Panc1 (cell line): Measurements from ENCODE around the gene ZIC4. TPM values are rescaled to one million over a fixed set of nuclear protein-coding genes. Genes with fewer than 3 reads are reported as not detected.

Source experiments
- ATAC-seq: fragments of 200-7000 bp; cut with Tn5 transposase; 2 replicates; pipeline ENCODE4 v1.9.1; 2020; ENCODE audit warnings: mild to moderate bottlenecking, moderate library complexity
- BruUV-seq: library from RNA; stranded (reverse); fragments of 400-500 nt; replicated peaks from 2 replicates; lab custom pipeline; 2021; lab: Mats Ljungman, UMichigan
- CTCF ChIA-PET: fragments of 300-600 bp; sonication (Branson Sonifier 250); formaldehyde crosslinking; loops from one replicate; lab custom pipeline; 2022; ENCODE audit warnings: antibody characterized with exemption; lab: Charles Lee
- POLR2A ChIA-PET: fragments of 300-600 bp; sonication (Branson Sonifier 250); formaldehyde crosslinking; loops from one replicate; lab custom pipeline; 2022; ENCODE audit warnings: antibody characterized with exemption; lab: Charles Lee
- DNase-seq: peaks from one replicate; pipeline ENCODE4 v3.0.0-alpha.2; 2010; ENCODE audit warnings: low read depth, low spot score
- H3K27ac ChIP-seq: 2 replicates; pipeline ENCODE4 v1.5.1; 2011; ENCODE audit warnings: mild to moderate bottlenecking, low read length, inconsistent platforms
- H3K27me3 ChIP-seq: fragments of 200-500 bp; sonication (Bioruptor generic); 2 replicates; pipeline ENCODE4 v1.6.0; 2014; ENCODE audit warnings: low read length, inconsistent platforms; ENCODE audit not compliant: control insufficient read depth, insufficient read depth
- H3K36me3 ChIP-seq: fragments of 200-500 bp; sonication (Bioruptor generic); 2 replicates; pipeline ENCODE4 v1.5.1; 2014; ENCODE audit warnings: inconsistent platforms, mild to moderate bottlenecking, low read length, moderate library complexity; ENCODE audit not compliant: control insufficient read depth, insufficient read depth
- H3K4me1 ChIP-seq: 2 replicates; pipeline ENCODE4 v1.5.1; 2011; ENCODE audit warnings: inconsistent platforms, mild to moderate bottlenecking, low read length, moderate library complexity; ENCODE audit not compliant: control insufficient read depth, insufficient read depth
- H3K4me3 ChIP-seq, 2 experiments: 2 replicates each; pipeline ENCODE4 v1.5.1; 2011 to 2012; ENCODE audit warnings: low read depth in 2 of 2, low read length in 2 of 2, mild to moderate bottlenecking in 2 of 2, inconsistent platforms in 1 of 2, moderate library complexity in 1 of 2
- H3K9me3 ChIP-seq: fragments of 200-500 bp; sonication (Bioruptor generic); 2 replicates; pipeline ENCODE4 v1.5.1; 2014; ENCODE audit warnings: low read depth, mild to moderate bottlenecking, inconsistent platforms, low read length, moderate library complexity; ENCODE audit not compliant: control insufficient read depth, insufficient read depth
- POLR2AphosphoS5 ChIP-seq: IDR thresholded peaks from 2 replicates; pipeline ENCODE4 v1.6.1; 2012; ENCODE audit warnings: mild to moderate bottlenecking, low read depth, low read length, moderate library complexity
- SIN3A ChIP-seq: IDR thresholded peaks from 2 replicates; pipeline ENCODE4 v1.6.1; 2012; ENCODE audit warnings: low read depth, mild to moderate bottlenecking, low read length, moderate library complexity, borderline replicate concordance; ENCODE audit not compliant: insufficient read depth
- TCF7L2 ChIP-seq: IDR thresholded peaks from 2 replicates; pipeline ENCODE4 v1.6.1; 2011; ENCODE audit warnings: mild to moderate bottlenecking, low read depth, low read length, inconsistent platforms
- in situ Hi-C: cut with HindIII; loops from 2 replicates; pipeline ENCODE4 v1.10.0; 2016; ENCODE audit warnings: low sequenced_read_pairs, low pct_unique_long_range_greater_than_20kb
- intact Hi-C: fragments of 100-400 bp; cut with micrococcal nuclease; formaldehyde crosslinking; loops from one replicate; pipeline ENCODE4 v1.10.0; 2022; ENCODE audit not compliant: unreplicated experiment
- total RNA-seq: library from RNA; stranded (reverse); gene quantifications from one replicate; pipeline ENCODE4 v1.2.1, GENCODE V29; 2021; ENCODE audit not compliant: unreplicated experiment
- TF ChIP-seq, protein P1 (sequence below): fragments of 450-650 bp; IDR thresholded peaks from 2 replicates; pipeline ENCODE4 v1.5.1; 2017; ENCODE audit warnings: mild to moderate bottlenecking
- TF ChIP-seq, protein P2 (sequence below), 2 experiments: IDR thresholded peaks; 2 replicates each; pipeline ENCODE4 v1.6.1; 2011 to 2012; ENCODE audit warnings: low read depth in 2 of 2, control low read depth in 1 of 2, low read length in 1 of 2, mild to moderate bottlenecking in 1 of 2, moderate library complexity in 1 of 2; ENCODE audit not compliant: insufficient read depth in 1 of 2

The ZIC4 gene
- total RNA-seq, 1 experiment from 2014 or later, result not detected

GRCh38 chr3:147380977-147381376 is 25.4 kb downstream of the ZIC4 start:
- Histone ChIP-seq H3K4me1 (no peaks in the 10 kb centered on the region), H3K36me3 (no peaks in the 10 kb centered on the region), H3K27ac (no peak overlapping the region), H3K4me3 (no peak overlapping the region), H3K27me3 (peaks cover 12% of the 10 kb centered on the region; the same call in 1 of the 2 replicates), H3K9me3 (no peaks in the 10 kb centered on the region)
- no peak for TF ChIP-seq SIN3A
- TF ChIP-seq TCF7L2, result no peak
- TF ChIP-seq, protein P1, sequence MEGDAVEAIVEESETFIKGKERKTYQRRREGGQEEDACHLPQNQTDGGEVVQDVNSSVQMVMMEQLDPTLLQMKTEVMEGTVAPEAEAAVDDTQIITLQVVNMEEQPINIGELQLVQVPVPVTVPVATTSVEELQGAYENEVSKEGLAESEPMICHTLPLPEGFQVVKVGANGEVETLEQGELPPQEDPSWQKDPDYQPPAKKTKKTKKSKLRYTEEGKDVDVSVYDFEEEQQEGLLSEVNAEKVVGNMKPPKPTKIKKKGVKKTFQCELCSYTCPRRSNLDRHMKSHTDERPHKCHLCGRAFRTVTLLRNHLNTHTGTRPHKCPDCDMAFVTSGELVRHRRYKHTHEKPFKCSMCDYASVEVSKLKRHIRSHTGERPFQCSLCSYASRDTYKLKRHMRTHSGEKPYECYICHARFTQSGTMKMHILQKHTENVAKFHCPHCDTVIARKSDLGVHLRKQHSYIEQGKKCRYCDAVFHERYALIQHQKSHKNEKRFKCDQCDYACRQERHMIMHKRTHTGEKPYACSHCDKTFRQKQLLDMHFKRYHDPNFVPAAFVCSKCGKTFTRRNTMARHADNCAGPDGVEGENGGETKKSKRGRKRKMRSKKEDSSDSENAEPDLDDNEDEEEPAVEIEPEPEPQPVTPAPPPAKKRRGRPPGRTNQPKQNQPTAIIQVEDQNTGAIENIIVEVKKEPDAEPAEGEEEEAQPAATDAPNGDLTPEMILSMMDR, result no peak
- TF ChIP-seq, protein P2, sequence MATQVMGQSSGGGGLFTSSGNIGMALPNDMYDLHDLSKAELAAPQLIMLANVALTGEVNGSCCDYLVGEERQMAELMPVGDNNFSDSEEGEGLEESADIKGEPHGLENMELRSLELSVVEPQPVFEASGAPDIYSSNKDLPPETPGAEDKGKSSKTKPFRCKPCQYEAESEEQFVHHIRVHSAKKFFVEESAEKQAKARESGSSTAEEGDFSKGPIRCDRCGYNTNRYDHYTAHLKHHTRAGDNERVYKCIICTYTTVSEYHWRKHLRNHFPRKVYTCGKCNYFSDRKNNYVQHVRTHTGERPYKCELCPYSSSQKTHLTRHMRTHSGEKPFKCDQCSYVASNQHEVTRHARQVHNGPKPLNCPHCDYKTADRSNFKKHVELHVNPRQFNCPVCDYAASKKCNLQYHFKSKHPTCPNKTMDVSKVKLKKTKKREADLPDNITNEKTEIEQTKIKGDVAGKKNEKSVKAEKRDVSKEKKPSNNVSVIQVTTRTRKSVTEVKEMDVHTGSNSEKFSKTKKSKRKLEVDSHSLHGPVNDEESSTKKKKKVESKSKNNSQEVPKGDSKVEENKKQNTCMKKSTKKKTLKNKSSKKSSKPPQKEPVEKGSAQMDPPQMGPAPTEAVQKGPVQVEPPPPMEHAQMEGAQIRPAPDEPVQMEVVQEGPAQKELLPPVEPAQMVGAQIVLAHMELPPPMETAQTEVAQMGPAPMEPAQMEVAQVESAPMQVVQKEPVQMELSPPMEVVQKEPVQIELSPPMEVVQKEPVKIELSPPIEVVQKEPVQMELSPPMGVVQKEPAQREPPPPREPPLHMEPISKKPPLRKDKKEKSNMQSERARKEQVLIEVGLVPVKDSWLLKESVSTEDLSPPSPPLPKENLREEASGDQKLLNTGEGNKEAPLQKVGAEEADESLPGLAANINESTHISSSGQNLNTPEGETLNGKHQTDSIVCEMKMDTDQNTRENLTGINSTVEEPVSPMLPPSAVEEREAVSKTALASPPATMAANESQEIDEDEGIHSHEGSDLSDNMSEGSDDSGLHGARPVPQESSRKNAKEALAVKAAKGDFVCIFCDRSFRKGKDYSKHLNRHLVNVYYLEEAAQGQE (IDR thresholded peaks at IDR 0.05; ENCODE audit: insufficient read depth in 1 of 2, low read depth in 2 of 2, low read length in 1 of 2), result no peak
- TF ChIP-seq POLR2AphosphoS5, result no peak
- POLR2A ChIA-PET, result no interaction called here
- BruUV-seq, result no TSS peak
- ATAC-seq, result no peak
- in situ Hi-C loops (no loop called here), intact Hi-C loops (no loop called here)
- no peak for DNase-seq
- CTCF ChIA-PET, result no interaction called here

DNA sequence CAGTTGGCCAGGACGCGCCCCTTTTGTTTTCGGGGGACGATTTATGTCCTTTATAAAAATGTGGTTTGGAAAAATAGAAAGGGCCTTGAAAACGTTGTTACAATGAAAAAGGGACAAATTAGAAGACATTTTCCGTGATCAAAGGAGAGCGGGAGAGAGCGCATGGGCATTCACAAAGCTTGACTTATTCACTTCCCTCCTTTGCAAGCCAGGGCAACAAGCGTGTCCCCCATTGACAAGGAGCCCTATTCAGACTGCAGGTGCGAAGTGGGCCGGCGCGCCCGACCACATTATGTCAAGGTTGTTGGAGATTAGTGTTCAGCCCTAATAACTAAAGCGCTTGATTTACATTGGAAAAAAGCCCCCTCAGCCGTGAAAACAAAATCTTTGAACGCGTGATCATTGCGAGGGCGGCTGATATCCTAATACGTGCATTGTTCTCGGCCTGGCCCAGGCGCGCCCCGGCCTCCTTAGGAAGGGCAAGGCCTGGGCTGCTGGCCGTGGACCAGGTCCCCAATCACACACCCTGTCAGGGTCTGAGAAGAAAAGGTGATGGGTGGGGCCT is 25.9 kb downstream of the ZIC4 start:
- CTCF ChIA-PET, result no interaction called here

More for the DNA sequence above, 25.9 kb downstream of the ZIC4 start:
- Histone ChIP-seq H3K27ac (no peak overlapping the region), H3K27me3 (peaks cover 13% of the 10 kb centered on the region; the same call in 1 of the 2 replicates), H3K9me3 (no peaks in the 10 kb centered on the region), H3K4me1 (no peaks in the 10 kb centered on the region), H3K4me3 (no peak overlapping the region), H3K36me3 (no peaks in the 10 kb centered on the region)
- in situ Hi-C loops, result no loop called here
- no TSS peak for BruUV-seq
- intact Hi-C loops, result no loop called here
- DNase-seq, result no peak
- TF ChIP-seq, protein P1, result no peak
- no peak for TF ChIP-seq SIN3A
- no peak for TF ChIP-seq POLR2AphosphoS5
- TF ChIP-seq, protein P2 (IDR thresholded peaks at IDR 0.05; ENCODE audit: insufficient read depth in 1 of 2, low read depth in 2 of 2, low read length in 1 of 2), result no peak
- TF ChIP-seq TCF7L2, result no peak
- POLR2A ChIA-PET, result no interaction called here
- ATAC-seq, result no peak
